Right renal pelvis (tissue), 4 donors: ENCODE data around the gene MYO1F. TPM values are rescaled to one million over a fixed set of nuclear protein-coding genes. Genes with fewer than 3 reads are reported as not detected.
"Not testable (repeated sequence)": the region's sequence is repeated elsewhere in the genome, so short reads cannot be mapped to it uniquely, and the experiment has no call there.

ENCODE experiments used
- DNase-seq, 4 donors: peaks; one replicate each; pipeline ENCODE4 v3.0.0-alpha.2; 2013; ENCODE audit warnings: low read depth in 4 of 4, low spot score in 3 of 4, missing footprints in 1 of 4
- polyA plus RNA-seq, 4 donors: library from polyadenylated mRNA; unstranded; fragments of 120-200 nt; gene quantifications; one replicate each; pipeline ENCODE4 v1.2.1, GENCODE V29; 2013; ENCODE audit not compliant: insufficient read length in 4 of 4

MYO1F gene
- 1 to 10 TPM; 3.5 to 6.0 (median 4.2) TPM for polyA plus RNA-seq

- DNase-seq = no peak
These were observed at the start of gene MYO1F for GRCh38 chr19:8577247-8577646. MYO1F (minus strand) TSS chr19:8577442; CDS start chr19:8577309, 133 bp downstream.

GRCh38 chr19:8626842-8627241 lies 49.6 kb upstream of the MYO1F start:
- no peak for DNase-seq

GRCh38 chr19:8622886-8623285 lies 45.6 kb upstream of the MYO1F start:
- not testable (repeated sequence) for DNase-seq

- DNase-seq = no peak
These were observed 41.5 kb upstream of the MYO1F start for GRCh38 chr19:8618751-8619150.

- no peak for DNase-seq
These were observed 40.7 kb upstream of the MYO1F start for GRCh38 chr19:8617984-8618383.

- DNase-seq = not testable (repeated sequence)
These were observed 40.1 kb upstream of the MYO1F start for GRCh38 chr19:8617325-8617724.

GRCh38 chr19:8616861-8617260 lies 39.6 kb upstream of the MYO1F start:
- no peak for DNase-seq

- DNase-seq = no peak
These were observed 38.8 kb upstream of the MYO1F start for GRCh38 chr19:8615813-8616596.

GRCh38 chr19:8615024-8615423 lies 37.8 kb upstream of the MYO1F start:
- no peak for DNase-seq

GRCh38 chr19:8614455-8614854 lies 37.2 kb upstream of the MYO1F start:
- DNase-seq = no peak

GRCh38 chr19:8612807-8613171 lies 35.5 kb upstream of the MYO1F start:
- DNase-seq = no peak

- no peak for DNase-seq
These were observed 34.9 kb upstream of the MYO1F start for GRCh38 chr19:8611877-8612806.

GRCh38 chr19:8611391-8611876 lies 34.2 kb upstream of the MYO1F start:
- DNase-seq = no peak

- no peak for DNase-seq
These were observed 33.7 kb upstream of the MYO1F start for GRCh38 chr19:8610936-8611300.

GRCh38 chr19:8610041-8610935 lies 33.0 kb upstream of the MYO1F start, which contains the start of gene ADAMTS10:
ADAMTS10 (minus strand) TSS chr19:8610715; CDS start chr19:8605710, 5,005 bp downstream.
- DNase-seq = peak in 2 of 4 donors; percentile 41

- DNase-seq = peak in 3 of 4 donors; percentile 45 to 56 (median 50)
These were observed 32.2 kb upstream of the MYO1F start for GRCh38 chr19:8609279-8610040.

- no peak for DNase-seq
These were observed 31.7 kb upstream of the MYO1F start for GRCh38 chr19:8608941-8609278.

GRCh38 chr19:8607386-8607785 lies 30.1 kb upstream of the MYO1F start:
- no peak for DNase-seq

GRCh38 chr19:8605514-8605913 lies 28.3 kb upstream of the MYO1F start:
- DNase-seq = no peak

GRCh38 chr19:8601796-8602195 lies 24.6 kb upstream of the MYO1F start:
- no peak for DNase-seq
